ENCODE data around the gene INPP5J. TPM values are rescaled to one million over a fixed set of nuclear protein-coding genes. Genes with fewer than 3 reads are reported as not detected.

The INPP5J gene
- total RNA-seq, 1 donor from 2014 or later, result 5.2 TPM

DNA sequence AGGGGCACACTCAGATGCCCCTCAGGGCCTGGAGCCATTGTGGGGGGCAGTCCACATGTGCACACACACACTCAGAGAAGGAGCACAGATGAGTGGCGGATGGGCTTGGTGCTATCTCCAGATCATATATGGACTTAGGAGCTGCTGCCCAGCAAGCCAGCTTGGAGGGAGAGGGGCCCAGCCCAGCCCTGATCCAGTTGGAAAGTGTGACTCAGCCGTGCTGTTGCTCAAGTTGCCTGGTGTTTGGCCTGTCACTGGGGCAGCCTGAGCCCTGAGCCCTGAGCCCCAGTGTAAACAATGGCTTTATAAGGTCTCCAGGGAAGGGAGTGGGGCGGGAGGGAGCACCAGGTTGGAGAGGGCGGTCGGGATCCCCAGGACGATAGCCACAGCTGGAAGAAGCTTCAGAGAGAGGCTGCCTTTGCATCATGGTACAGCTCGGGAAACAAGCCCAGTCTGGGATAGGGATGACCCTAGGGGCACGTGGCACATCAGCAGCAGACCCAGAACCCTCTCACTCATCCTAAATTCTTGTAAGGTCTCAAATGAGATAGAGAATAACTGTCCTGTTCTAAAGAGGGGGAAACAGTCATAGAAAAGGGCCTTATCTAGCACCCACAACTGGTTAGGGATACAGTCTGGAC, 20.2 kb upstream of the INPP5J start:
- TF ChIP-seq, protein P1, sequence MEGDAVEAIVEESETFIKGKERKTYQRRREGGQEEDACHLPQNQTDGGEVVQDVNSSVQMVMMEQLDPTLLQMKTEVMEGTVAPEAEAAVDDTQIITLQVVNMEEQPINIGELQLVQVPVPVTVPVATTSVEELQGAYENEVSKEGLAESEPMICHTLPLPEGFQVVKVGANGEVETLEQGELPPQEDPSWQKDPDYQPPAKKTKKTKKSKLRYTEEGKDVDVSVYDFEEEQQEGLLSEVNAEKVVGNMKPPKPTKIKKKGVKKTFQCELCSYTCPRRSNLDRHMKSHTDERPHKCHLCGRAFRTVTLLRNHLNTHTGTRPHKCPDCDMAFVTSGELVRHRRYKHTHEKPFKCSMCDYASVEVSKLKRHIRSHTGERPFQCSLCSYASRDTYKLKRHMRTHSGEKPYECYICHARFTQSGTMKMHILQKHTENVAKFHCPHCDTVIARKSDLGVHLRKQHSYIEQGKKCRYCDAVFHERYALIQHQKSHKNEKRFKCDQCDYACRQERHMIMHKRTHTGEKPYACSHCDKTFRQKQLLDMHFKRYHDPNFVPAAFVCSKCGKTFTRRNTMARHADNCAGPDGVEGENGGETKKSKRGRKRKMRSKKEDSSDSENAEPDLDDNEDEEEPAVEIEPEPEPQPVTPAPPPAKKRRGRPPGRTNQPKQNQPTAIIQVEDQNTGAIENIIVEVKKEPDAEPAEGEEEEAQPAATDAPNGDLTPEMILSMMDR (IDR thresholded peaks at IDR 0.05), result no peak
- Mint-ChIP-seq H3K27ac (ENCODE audit: unreplicated experiment) (peak overlapping the region; percentile 97), H3K4me3 (ENCODE audit: unreplicated experiment) (no peak overlapping the region), H3K36me3 (ENCODE audit: low read depth) (peaks cover 6% of the 10 kb centered on the region), H3K27me3 (ENCODE audit: low read depth) (no peaks in the 10 kb centered on the region), H3K4me1 (ENCODE audit: low read depth) (peaks cover 39% of the 10 kb centered on the region), H3K9me3 (ENCODE audit: low read depth) (no peaks in the 10 kb centered on the region)
- no peak for DNase-seq (ENCODE audit: low spot score)

GRCh38 chr22:31103111-31103510, 19.7 kb upstream of the INPP5J start:
- TF ChIP-seq, protein P1 (IDR thresholded peaks at IDR 0.05), result no peak
- Mint-ChIP-seq H3K36me3 (ENCODE audit: low read depth) (peaks cover 6% of the 10 kb centered on the region), H3K27me3 (ENCODE audit: low read depth) (no peaks in the 10 kb centered on the region), H3K4me3 (ENCODE audit: unreplicated experiment) (no peak overlapping the region), H3K9me3 (ENCODE audit: low read depth) (no peaks in the 10 kb centered on the region), H3K4me1 (ENCODE audit: low read depth) (peaks cover 44% of the 10 kb centered on the region), H3K27ac (ENCODE audit: unreplicated experiment) (peak overlapping the region; percentile 97)
- DNase-seq (ENCODE audit: low spot score), result no peak

DNA sequence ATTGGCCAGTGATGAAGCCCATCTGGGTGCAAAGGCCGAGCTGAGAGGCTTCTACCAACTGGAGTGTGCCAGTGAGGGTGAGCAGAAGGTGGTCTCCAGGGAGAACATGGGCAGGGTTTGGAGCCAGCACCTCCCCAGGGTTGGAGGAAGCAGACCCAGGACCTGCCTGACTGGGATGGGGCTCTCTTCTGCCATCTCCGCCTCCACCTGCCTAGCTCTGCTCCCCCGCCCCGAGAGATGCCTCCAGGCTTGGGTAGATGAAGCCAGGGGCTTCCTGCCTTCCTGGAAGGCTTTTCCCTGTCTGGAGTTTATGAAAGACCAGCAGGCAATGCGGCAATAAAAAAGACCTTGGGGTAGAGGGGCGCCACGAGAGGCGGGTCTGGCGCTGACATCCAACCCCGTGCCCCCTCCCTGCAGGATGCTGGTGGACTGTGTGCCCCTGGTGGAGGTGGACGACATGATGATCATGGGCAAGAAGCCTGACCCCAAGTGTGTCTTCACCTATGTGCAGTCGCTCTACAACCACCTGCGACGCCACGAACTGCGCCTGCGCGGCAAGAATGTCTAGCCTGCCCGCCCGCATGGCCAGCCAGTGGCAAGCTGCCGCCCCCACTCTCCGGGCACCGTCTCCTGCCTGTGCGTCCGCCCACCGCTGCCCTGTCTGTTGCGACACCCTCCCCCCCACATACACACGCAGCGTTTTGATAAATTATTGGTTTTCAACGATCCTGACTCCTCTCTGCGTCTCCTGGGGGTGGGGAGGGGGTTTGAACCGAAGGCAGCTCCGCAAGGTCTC, 18.7 kb upstream of the INPP5J start:
- no peak for DNase-seq (ENCODE audit: low spot score)

DNA sequence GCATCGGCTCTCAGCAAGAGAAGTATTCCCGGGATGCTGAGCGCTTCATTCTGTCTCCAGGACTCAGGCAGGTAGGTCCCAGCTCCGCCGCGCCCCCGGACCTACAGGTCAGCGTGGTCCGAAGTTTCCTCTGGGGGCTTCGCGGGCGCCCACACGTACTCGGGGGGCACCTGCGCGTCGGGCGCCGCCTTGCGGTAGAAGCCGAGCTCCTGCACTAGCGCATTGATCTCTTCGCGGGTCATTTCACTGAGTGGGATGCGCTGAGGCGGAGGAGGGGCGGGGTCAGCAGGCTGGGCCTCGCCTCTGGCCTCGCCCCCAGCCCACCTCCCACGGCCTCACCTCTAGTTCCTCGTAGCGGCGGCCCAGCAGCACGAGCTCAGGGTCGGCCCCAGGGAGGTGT, 17.9 kb upstream of the INPP5J start:
- H3K4me3 Mint-ChIP-seq (ENCODE audit: unreplicated experiment), result no peak overlapping the region
- H3K9me3 Mint-ChIP-seq (ENCODE audit: low read depth), result no peaks in the 10 kb centered on the region
- TF ChIP-seq, protein P1 (IDR thresholded peaks at IDR 0.05), result peak; percentile 41
- H3K4me1 Mint-ChIP-seq (ENCODE audit: low read depth), result peaks cover 44% of the 10 kb centered on the region
- H3K36me3 Mint-ChIP-seq (ENCODE audit: low read depth), result peaks cover 4% of the 10 kb centered on the region
- H3K27me3 Mint-ChIP-seq (ENCODE audit: low read depth), result no peaks in the 10 kb centered on the region
- no peak for DNase-seq (ENCODE audit: low spot score)
- H3K27ac Mint-ChIP-seq (ENCODE audit: unreplicated experiment), result no peak overlapping the region

More for the DNA sequence above, 18.7 kb upstream of the INPP5J start:
- TF ChIP-seq, protein P1 (IDR thresholded peaks at IDR 0.05), result no peak
- H3K27me3 Mint-ChIP-seq (ENCODE audit: low read depth), result no peaks in the 10 kb centered on the region
- H3K27ac Mint-ChIP-seq (ENCODE audit: unreplicated experiment), result no peak overlapping the region
- H3K36me3 Mint-ChIP-seq (ENCODE audit: low read depth), result peaks cover 4% of the 10 kb centered on the region
- H3K4me1 Mint-ChIP-seq (ENCODE audit: low read depth), result peaks cover 44% of the 10 kb centered on the region
- H3K4me3 Mint-ChIP-seq (ENCODE audit: unreplicated experiment), result no peak overlapping the region
- no peaks in the 10 kb centered on the region for H3K9me3 Mint-ChIP-seq (ENCODE audit: low read depth)

DNA sequence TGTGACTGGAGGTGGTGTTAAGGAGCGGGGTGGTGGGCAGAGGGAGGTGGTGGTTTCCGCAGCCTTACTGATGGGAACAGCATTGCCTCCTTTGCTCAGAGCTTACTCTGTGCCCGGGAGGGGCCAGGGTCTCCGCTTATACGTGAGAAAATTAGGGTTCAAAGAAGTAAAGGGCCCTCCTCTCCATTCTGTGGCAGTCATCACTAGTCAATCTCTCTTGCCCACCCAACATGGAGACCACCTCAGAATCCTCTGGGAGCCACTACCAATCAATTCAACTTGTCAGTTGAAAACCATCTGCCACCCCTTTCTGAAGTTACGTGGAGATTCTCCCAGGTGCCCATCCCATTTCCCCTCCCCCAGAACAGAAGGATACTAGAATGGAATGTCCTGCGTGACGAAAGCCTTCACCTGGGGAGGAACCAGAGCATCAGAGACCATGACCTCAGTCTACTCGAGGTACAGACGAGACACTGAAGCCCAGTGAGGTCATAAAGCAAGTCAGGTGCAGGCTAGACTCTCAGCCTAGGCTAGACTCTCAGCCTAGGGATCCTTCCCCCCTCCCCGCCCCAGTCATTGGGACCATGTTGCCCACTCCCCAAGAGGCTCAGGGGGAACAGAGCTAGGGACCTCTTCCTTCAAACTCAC, 17.4 kb upstream of the INPP5J start:
- TF ChIP-seq, protein P1 (IDR thresholded peaks at IDR 0.05), result no peak
- Mint-ChIP-seq H3K4me1 (ENCODE audit: low read depth) (peaks cover 44% of the 10 kb centered on the region), H3K9me3 (ENCODE audit: low read depth) (no peaks in the 10 kb centered on the region), H3K27me3 (ENCODE audit: low read depth) (no peaks in the 10 kb centered on the region), H3K36me3 (ENCODE audit: low read depth) (peaks cover 4% of the 10 kb centered on the region), H3K27ac (ENCODE audit: unreplicated experiment) (peak overlapping the region; percentile 93), H3K4me3 (ENCODE audit: unreplicated experiment) (peak overlapping the region; percentile 92)
- DNase-seq (ENCODE audit: low spot score), result no peak
